Activated T-cell treated with anti-CD3 and anti-CD28 coated beads, Interleukin-2, amount 50 U/mL, for 72 hours (primary cell): ENCODE measurements around the gene PRKAR1B. TPM values are rescaled to one million over a fixed set of nuclear protein-coding genes. Genes with fewer than 3 reads are reported as not detected.

Source experiments
- ATAC-seq, 2 donors: fragments of 150-1000 bp; cut with Tn5 transposase; replicated peaks in 1 of 2; 2 replicates each; pipeline ENCODE4 v1.10.0; 2021; ENCODE audit warnings: moderate library complexity in 2 of 2, mild to moderate bottlenecking in 1 of 2
- DNase-seq, 2 donors: peaks; one replicate each; pipeline ENCODE4 v3.0.0; 2021 to 2022; ENCODE audit warnings: mixed read lengths in 1 of 2
- H3K27ac Mint-ChIP-seq: one replicate; pipeline ENCODE4 v1.8.0; 2022; ENCODE audit warnings: mild to moderate bottlenecking, moderate library complexity, mixed read lengths
- H3K27me3 Mint-ChIP-seq: one replicate; pipeline ENCODE4 v1.8.0; 2022; ENCODE audit warnings: low read depth, mixed read lengths
- H3K36me3 Mint-ChIP-seq, 2 donors: one replicate each; pipeline ENCODE4 v1.8.0; 2022; ENCODE audit warnings: mixed read lengths in 2 of 2, mild to moderate bottlenecking in 1 of 2; ENCODE audit not compliant: insufficient read depth in 2 of 2
- H3K4me1 Mint-ChIP-seq: one replicate; pipeline ENCODE4 v1.8.0; 2022; ENCODE audit warnings: low read depth, mixed read lengths
- H3K4me3 Mint-ChIP-seq, 2 donors: one replicate each; pipeline ENCODE4 v1.8.0; 2022; ENCODE audit warnings: mild to moderate bottlenecking in 2 of 2, mixed read lengths in 2 of 2, moderate library complexity in 2 of 2
- H3K9me3 Mint-ChIP-seq, 2 donors: one replicate each; pipeline ENCODE4 v1.8.0; 2022; ENCODE audit warnings: mixed read lengths in 2 of 2
- total RNA-seq, 2 donors: library from RNA; stranded (reverse); gene quantifications; one replicate each; pipeline ENCODE4 v1.2.3, GENCODE V29; 2022

The PRKAR1B gene
- total RNA-seq, 2 donors from 2014 or later, result 33.6 to 43.5 TPM

DNA sequence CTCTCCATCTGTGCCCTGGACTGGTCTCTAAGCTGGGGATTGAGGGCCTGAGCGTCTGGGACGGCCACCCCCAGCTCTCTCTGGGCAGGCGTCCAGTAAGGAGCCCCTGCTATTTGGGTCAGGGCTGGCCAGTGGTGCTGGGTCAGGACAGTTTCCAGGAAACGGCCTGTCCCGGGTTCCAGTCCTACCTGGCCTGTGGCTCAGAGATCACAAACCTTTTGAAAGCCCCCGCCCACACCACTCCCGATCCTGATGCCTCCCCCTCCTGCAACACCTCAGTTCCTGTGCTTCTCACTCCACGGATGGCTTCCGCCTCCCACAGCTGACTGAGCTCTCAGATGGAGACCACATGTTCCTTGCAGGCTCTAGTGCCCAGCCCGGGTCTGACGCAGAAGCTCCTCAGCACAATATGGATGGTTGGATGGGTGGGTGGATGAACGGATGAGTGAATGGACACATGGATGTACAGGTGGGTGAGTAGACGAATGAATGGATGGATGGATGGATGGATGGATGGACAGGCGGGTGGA lies 115.7 kb downstream of the PRKAR1B start:
- ATAC-seq (no peak), DNase-seq (no peak)
- Mint-ChIP-seq H3K9me3 (peaks cover 10% of the 10 kb centered on the region in 2 donors), H3K36me3 (peaks cover 12 to 19% of the 10 kb centered on the region in 2 donors), H3K4me1 (peaks cover 78% of the 10 kb centered on the region), H3K27me3 (no peaks in the 10 kb centered on the region), H3K27ac (no peak overlapping the region), H3K4me3 (peak overlapping the region in 1 of 2 donors; percentile 58)

DNA sequence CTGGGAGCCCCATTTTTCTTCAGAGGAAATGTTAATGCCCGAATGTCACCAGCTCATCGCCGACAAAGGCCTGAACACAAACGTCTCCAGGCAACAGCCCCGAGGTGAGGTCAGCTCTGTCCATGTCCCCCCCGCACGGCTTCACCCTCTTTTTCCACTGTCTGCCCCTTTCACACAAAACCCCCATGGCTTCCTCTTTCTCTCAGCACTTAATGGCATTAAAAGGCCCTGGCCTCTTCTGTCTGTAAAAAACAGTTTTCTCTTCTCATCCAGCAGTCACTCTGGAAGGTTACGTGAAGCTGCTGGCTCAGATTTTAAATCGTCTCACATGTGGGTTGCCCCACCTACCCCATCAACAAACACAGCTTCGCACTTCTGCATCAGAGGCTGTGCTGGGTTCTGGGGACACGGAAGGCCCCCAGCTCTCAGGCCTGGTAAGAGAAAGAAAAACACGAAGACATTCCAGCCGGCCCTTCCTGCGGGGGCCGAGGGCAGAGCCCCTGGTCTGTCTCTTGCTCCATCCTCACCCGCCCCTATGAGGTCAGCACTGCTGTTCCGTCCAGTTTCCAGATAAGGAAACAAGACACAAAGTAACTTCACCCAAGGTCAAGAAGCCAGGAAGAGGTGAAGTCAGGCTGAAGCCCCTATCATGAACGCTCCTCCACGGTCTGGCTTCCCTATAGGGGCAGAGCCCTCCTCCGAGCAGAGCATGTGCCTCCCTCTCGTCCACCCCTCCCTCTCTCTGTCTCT lies 116.4 kb downstream of the PRKAR1B start:
- Mint-ChIP-seq H3K9me3 (peaks cover 10% of the 10 kb centered on the region in 2 donors), H3K36me3 (peaks cover 15 to 21% of the 10 kb centered on the region in 2 donors), H3K27me3 (no peaks in the 10 kb centered on the region), H3K4me1 (peaks cover 81% of the 10 kb centered on the region), H3K4me3 (peak overlapping the region; percentile 58 to 69), H3K27ac (peak overlapping the region; percentile 83)
- ATAC-seq (peak; percentile 34 to 42), DNase-seq (no peak)

DNA sequence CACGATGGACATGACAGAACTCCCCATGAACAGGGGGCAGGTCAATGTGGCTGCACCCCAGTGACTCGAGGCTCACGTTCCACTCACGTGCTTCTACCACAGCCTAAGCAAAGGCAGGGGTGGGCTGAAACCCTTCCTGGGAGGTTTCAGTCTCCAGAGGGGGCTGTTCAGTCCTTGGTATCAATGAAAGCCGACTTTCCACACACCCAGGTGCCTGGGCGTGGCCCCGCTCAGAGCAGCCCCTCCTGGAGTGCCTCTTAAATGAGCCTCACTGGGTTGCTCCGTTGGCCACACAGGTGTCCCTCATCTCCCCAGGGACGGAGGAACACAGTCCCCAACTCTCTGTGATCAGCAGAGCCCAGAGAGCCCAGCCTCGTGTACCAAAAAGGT lies 116.9 kb downstream of the PRKAR1B start:
- no peak for DNase-seq
- no peaks in the 10 kb centered on the region for H3K27me3 Mint-ChIP-seq
- peak in 1 of 2 donors; percentile 8 for ATAC-seq
- peaks cover 17 to 25% of the 10 kb centered on the region in 2 donors for H3K36me3 Mint-ChIP-seq
- H3K9me3 Mint-ChIP-seq, result peaks cover 10% of the 10 kb centered on the region in 2 donors
- H3K4me1 Mint-ChIP-seq, result peaks cover 81% of the 10 kb centered on the region
- H3K27ac Mint-ChIP-seq, result peak overlapping the region; percentile 83
- H3K4me3 Mint-ChIP-seq, result peak overlapping the region; percentile 58 to 69

DNA sequence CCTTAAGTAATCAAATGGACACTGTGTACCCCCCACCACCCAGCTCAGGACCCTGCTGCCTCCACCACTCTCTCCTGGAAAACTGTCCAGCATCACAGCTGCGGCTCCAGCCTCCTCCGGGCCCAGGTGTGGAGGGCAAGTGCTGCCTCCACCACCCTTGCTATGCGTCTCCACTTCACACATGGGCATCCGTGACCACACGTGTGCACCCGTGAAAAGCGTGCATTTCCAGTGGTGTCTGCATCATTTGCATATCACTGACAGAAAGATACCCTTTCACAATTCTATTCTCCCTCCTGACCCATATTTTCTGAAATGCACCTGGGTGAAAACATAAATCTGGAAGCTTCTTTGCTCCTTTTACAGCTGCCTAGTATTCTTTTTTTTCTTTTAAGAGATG lies 117.7 kb downstream of the PRKAR1B start:
- Mint-ChIP-seq H3K27me3 (no peaks in the 10 kb centered on the region), H3K9me3 (peaks cover 10% of the 10 kb centered on the region in 2 donors), H3K4me3 (peak overlapping the region; percentile 58 to 68), H3K36me3 (peaks cover 19 to 31% of the 10 kb centered on the region in 2 donors), H3K4me1 (peaks cover 82% of the 10 kb centered on the region), H3K27ac (peak overlapping the region; percentile 81)
- no peak for ATAC-seq
- DNase-seq, result no peak

DNA sequence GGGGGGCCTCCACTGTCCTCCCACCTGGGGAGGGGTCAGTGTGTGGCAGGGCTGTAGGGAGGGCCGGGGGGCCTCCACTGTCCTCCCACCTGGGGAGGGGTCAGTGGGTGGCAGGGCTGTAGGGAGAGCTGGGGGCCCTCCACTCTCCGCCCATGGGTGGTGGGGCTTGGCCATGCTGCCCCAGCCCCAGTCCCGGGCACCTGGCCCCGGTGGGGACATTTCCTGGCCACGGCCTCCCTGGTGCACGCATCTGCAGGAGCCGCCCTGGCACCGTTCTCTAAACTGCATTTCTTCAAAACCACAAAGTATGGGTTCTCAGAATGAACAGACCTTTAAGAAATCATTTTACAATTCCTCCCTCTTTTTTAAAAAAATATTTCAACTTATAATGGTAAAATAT lies 118.1 kb downstream of the PRKAR1B start:
- Mint-ChIP-seq H3K36me3 (peaks cover 19 to 34% of the 10 kb centered on the region in 2 donors), H3K4me1 (peaks cover 84% of the 10 kb centered on the region), H3K4me3 (peak overlapping the region; percentile 58 to 68), H3K27me3 (no peaks in the 10 kb centered on the region), H3K9me3 (peaks cover 10% of the 10 kb centered on the region in 2 donors), H3K27ac (peak overlapping the region; percentile 81)
- DNase-seq (peak in 1 of 2 donors; percentile 49), ATAC-seq (no peak)

DNA sequence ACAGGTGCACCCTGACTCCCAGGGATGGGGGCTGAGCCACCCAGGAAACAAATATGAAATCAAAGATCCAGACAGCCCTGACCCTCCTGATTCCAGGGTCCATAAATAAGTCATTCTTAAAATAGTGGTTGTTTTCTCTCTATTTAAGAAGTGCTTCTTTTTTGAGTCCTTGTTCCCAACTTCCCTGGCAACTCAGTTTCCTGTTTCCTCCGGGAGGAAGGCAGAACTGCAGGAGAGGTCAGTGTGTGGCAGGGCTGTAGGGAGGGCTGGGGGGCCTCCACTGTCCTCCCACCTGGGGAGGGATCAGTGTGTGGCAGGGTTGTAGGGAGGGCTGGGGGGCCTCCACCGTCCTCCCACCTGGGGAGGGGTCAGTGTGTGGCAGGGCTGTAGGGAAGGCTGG lies 118.7 kb downstream of the PRKAR1B start:
- peaks cover 84% of the 10 kb centered on the region for H3K4me1 Mint-ChIP-seq
- peaks cover 19 to 34% of the 10 kb centered on the region in 2 donors for H3K36me3 Mint-ChIP-seq
- peaks cover 10% of the 10 kb centered on the region in 2 donors for H3K9me3 Mint-ChIP-seq
- peak overlapping the region; percentile 83 for H3K4me3 Mint-ChIP-seq
- peak overlapping the region; percentile 91 for H3K27ac Mint-ChIP-seq
- DNase-seq (no peak), ATAC-seq (no peak)
- H3K27me3 Mint-ChIP-seq, result no peaks in the 10 kb centered on the region

DNA sequence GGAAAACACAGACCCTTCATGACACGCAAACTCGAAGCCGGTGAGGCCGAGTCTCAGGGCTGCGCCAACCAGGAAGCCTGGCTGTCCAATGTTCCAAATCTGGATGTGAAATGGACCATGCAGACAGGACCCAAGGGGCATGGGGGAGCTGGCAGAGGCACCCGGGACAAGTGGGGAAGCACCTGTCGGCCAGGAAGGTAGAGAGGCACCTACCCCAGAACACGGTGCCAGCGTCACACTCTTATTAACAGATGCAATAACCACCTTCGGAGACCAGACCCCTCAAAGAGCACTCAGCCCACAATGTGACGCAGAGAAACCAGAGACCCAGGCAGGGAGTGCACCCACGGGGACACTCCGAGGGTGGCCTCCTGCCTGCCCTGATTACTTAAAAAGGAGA lies 119.1 kb downstream of the PRKAR1B start:
- Mint-ChIP-seq H3K36me3 (peaks cover 21 to 36% of the 10 kb centered on the region in 2 donors), H3K4me1 (peaks cover 84% of the 10 kb centered on the region), H3K4me3 (peak overlapping the region; percentile 83), H3K9me3 (peaks cover 10% of the 10 kb centered on the region in 2 donors), H3K27me3 (no peaks in the 10 kb centered on the region), H3K27ac (peak overlapping the region; percentile 91)
- DNase-seq, result peak; percentile 33 to 38
- no peak for ATAC-seq

DNA sequence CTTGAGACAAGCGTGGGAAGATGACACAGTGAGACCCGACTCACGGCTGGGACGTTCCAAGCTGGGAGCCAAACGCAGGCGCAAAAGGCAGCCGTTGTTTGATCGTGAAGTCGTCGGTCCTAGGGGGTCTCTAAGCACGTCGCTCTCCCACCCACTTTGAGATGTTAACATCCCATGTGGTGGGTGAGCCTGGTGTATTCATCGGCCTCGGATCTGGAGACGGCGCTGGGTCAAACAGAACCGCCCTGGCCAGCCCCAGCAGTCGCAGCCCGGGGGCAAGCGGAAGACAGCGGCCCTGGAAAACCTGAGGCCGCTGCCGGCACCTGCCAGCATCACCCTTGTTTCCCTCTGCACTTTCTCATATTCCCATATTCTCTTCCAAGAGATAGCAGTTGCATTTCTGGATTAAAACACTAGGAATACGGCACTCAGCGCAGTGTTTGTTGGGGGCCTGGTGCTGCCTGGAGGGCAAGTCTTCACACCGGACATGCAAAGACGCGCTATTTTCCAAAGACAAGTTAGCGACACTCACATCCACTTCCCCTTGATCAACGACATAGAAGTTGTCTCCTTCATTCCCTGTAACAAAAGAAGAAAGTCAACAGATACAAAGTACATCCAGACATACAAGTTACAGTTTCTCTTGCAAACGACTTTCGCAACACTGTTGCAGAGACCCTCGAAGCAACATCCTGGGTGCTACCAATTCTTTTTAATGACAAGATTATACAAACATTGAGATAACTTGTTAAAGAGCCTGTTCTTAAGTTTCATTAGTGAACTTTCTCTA lies 121.2 kb downstream of the PRKAR1B start:
- Mint-ChIP-seq H3K36me3 (peaks cover 20 to 27% of the 10 kb centered on the region in 2 donors), H3K27me3 (no peaks in the 10 kb centered on the region), H3K4me3 (peak overlapping the region; percentile 44), H3K9me3 (no peaks in the 10 kb centered on the region), H3K4me1 (peaks cover 85% of the 10 kb centered on the region), H3K27ac (peak overlapping the region; percentile 48)
- DNase-seq (no peak), ATAC-seq (no peak)

DNA sequence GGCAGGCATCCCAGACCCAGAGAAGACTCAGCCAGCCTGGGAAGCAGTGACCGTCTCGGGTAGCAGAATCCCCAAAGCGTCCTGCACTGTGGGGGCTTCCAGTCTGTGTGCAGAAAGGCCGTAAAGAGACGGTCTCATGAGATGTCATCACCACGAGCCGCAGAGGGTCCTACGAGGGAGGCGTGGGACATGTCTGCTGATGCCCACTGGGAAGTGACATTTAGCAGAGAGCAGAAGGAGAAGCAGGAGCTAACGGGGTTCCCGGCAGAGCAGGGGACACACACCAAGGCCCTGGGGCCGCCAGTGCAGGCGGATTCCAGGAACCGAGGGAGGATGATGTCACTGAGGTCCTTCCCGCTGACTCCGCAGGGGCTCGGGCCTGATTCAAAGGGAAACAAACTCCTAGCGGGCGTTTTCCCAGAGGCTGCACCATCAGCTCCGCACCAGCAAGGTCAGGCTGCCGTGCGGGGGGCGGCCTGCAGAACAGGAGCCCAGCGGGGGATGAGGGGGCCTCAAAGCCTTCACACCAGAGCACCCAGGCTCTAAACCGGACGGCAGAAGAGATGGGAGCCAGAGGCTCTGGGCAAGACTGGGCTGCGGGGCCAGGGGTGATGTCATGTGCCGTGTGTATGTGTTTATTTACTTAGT lies 122.1 kb downstream of the PRKAR1B start:
- H3K4me3 Mint-ChIP-seq, result peak overlapping the region; percentile 97 to 98
- H3K9me3 Mint-ChIP-seq, result no peaks in the 10 kb centered on the region
- peak overlapping the region; percentile 99 for H3K27ac Mint-ChIP-seq
- DNase-seq (peak in 1 of 2 donors; percentile 39), ATAC-seq (no peak)
- H3K27me3 Mint-ChIP-seq, result no peaks in the 10 kb centered on the region
- H3K36me3 Mint-ChIP-seq, result peaks cover 20 to 24% of the 10 kb centered on the region in 2 donors
- H3K4me1 Mint-ChIP-seq, result peaks cover 85% of the 10 kb centered on the region

DNA sequence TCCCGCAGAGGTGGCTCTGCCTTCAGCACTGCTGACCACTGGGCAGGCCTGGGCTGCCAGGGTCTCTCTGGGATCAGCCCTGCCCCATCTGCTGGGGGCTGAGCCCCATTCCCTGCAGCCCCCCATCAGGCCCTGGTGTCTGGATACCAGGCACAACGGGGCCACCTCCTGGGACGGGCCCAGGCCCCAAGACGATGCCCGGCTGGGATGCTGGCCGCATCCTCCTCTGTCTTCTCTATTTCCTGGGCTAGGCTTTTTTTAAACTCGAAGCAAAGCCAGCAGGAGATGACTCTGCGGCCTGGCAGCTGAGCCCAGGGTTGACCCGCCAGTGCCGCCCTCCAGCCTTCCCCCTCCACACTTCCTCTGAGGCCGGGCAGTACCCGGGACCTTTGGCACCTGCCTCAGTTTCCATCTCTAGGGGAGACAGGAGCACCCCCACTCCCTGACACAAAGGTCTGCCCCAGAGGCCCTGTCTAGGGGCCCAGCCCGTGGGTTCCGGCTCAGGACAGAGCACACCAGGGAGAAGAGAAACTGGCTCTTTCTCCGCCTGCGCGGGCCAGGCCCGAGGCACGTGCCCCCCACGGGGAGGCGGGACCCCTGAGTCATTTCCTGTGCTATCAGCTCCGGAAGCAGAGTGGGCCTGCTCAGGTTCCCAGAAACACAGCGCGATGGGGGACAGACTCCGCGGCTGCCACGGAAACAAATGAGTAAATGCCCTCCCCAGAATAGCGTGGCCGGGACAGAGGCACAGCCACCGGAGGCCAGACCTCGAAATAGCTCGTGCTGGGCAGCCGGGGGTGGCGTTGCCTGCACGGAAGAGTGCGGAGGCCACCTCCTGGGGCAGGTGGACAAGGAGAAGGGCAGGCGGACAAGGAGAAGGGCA lies 122.8 kb downstream of the PRKAR1B start:
- no peaks in the 10 kb centered on the region for H3K27me3 Mint-ChIP-seq
- peaks cover 20 to 24% of the 10 kb centered on the region in 2 donors for H3K36me3 Mint-ChIP-seq
- H3K27ac Mint-ChIP-seq, result peak overlapping the region; percentile 99
- ATAC-seq, result peak; percentile 69 to 75
- no peaks in the 10 kb centered on the region for H3K9me3 Mint-ChIP-seq
- H3K4me1 Mint-ChIP-seq, result peaks cover 85% of the 10 kb centered on the region
- peak; percentile 93 to 96 for DNase-seq
- peak overlapping the region; percentile 97 to 98 for H3K4me3 Mint-ChIP-seq

DNA sequence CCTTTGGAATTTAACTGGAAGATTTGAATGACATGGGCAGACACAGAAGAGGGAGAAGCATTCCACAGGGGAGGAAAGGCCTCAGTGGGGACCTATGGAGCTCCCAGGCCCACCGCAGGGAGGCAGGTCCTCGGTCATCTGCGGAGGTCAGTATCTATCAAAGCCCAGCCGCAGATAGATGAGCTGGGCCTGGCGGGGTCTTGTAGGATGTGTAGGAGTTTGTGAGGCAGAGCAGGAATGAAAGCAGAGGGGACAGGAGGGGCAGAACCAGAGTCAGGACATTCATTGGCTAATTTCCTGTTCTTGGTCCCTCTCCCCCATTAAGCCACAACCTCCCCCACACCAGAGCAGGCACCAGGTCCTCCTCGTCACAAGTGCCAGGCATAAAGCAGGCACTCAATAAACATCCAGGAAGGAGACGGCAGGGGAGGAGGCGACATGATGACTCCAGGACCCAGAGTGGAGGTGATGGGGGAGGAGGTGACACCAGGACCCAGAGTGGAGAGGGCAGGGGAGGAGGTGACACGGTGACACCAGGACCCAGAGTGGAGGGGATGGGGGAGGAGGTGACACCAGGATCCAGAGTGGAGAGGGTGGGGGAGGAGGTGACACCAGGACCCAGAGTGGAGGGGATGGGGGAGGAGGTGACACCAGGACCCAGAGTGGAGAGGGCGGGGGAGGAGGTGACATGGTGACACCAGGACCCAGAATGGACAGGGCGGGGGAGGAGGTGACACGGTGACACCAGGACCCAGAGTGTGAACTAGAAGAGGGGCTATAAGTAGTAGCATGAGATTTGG lies 123.7 kb downstream of the PRKAR1B start:
- peak overlapping the region; percentile 97 for H3K27ac Mint-ChIP-seq
- H3K27me3 Mint-ChIP-seq, result no peaks in the 10 kb centered on the region
- DNase-seq, result peak; percentile 63 to 80
- peak; percentile 8 to 50 for ATAC-seq
- H3K9me3 Mint-ChIP-seq, result no peaks in the 10 kb centered on the region
- peak overlapping the region; percentile 97 to 98 for H3K4me3 Mint-ChIP-seq
- H3K36me3 Mint-ChIP-seq, result peaks cover 20 to 24% of the 10 kb centered on the region in 2 donors
- peaks cover 85% of the 10 kb centered on the region for H3K4me1 Mint-ChIP-seq
